OCI-LY1 (cell line): Measurements from ENCODE around the gene INSL4.

Source experiments
- CTCF ChIP-seq: fragments of 200-600 bp; sonication (generic), shearing (Covaris generic); IDR thresholded peaks from 2 replicates; pipeline ENCODE4 v1.5.1; 2017; ENCODE audit warnings: mild to moderate bottlenecking, antibody characterized with exemption, low read length, moderate library complexity, mixed read lengths
- EZH2 ChIP-seq: fragments of 200-600 bp; sonication (generic), shearing (Covaris generic); IDR thresholded peaks from 2 replicates; pipeline ENCODE4 v1.8.0; 2017; ENCODE audit warnings: borderline replicate concordance, mixed run types, mild to moderate bottlenecking, antibody characterized with exemption, low read length, moderate library complexity, mixed read lengths

- TF ChIP-seq CTCF, result no peak
- TF ChIP-seq EZH2, result no peak
Measured at GRCh38 chr9:5188060-5188984, 42.9 kb upstream of the INSL4 start.
